Measurements from ENCODE around the gene PGBD5.

PGBD5 gene

DNA sequence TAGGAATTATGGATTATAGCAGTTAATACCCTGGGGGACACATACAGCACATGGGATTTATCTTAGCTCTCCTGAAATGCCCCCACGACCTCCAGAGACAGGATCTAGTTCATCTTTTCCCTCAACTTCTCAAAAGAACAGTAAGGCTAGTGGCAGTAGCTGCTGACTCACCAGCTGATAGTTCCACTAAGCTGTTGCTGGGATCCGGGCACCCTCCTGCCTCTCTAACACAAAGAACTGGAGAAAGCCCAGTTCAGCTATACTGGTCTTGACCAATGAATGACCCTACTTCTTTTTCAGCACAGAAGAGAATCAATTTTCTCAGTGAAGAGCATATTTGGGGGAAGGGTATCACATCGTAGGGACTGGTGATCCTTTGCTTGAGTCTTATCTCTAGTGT, 84.1 kb downstream of the PGBD5 start:
- H3K9me3 ChIP-seq (ENCODE audit: severe bottlenecking): no peaks in the 10 kb centered on the region
- TF ChIP-seq, protein P1, sequence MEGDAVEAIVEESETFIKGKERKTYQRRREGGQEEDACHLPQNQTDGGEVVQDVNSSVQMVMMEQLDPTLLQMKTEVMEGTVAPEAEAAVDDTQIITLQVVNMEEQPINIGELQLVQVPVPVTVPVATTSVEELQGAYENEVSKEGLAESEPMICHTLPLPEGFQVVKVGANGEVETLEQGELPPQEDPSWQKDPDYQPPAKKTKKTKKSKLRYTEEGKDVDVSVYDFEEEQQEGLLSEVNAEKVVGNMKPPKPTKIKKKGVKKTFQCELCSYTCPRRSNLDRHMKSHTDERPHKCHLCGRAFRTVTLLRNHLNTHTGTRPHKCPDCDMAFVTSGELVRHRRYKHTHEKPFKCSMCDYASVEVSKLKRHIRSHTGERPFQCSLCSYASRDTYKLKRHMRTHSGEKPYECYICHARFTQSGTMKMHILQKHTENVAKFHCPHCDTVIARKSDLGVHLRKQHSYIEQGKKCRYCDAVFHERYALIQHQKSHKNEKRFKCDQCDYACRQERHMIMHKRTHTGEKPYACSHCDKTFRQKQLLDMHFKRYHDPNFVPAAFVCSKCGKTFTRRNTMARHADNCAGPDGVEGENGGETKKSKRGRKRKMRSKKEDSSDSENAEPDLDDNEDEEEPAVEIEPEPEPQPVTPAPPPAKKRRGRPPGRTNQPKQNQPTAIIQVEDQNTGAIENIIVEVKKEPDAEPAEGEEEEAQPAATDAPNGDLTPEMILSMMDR (IDR thresholded peaks at IDR 0.05; ENCODE audit: low read depth, low read length): no peak
- H3K27ac ChIP-seq: no peak overlapping the region

DNA sequence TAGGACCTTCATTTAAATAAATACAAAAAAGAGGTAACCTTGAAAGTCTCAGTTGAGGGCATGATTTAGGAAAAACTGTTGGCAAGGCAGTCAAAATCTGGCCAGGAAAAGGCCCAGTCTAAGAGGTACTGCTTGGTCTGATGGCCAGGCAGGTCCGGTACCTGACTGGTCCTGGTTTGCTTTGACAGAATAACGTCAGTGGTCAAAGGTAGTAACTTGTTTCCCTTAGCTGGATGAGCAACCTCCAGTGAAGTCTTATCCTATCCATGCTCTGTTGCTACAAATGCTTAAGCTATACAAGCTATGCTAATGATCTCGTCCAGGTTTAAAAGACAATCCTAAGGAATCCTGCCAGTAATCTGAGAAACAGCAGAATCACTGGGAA, 85.0 kb downstream of the PGBD5 start:
- no peak for DNase-seq
- Histone ChIP-seq H3K9me3 (ENCODE audit: severe bottlenecking) (no peaks in the 10 kb centered on the region), H3K36me3 (peaks cover 9% of the 10 kb centered on the region; the same call in 1 of the 2 replicates), H3K4me3 (ENCODE audit: low read depth, low read length) (no peak overlapping the region), H3K27me3 (ENCODE audit: insufficient read depth, low read depth, severe bottlenecking) (no peaks in the 10 kb centered on the region), H3K27ac (no peak overlapping the region)
- TF ChIP-seq, protein P1 (IDR thresholded peaks at IDR 0.05; ENCODE audit: low read depth, low read length): no peak

More for the DNA sequence above, 84.1 kb downstream of the PGBD5 start:
- DNase-seq: peak; percentile 57
- Histone ChIP-seq H3K4me3 (ENCODE audit: low read depth, low read length) (no peak overlapping the region), H3K27me3 (ENCODE audit: insufficient read depth, low read depth, severe bottlenecking) (no peaks in the 10 kb centered on the region), H3K36me3 (peaks cover 6% of the 10 kb centered on the region; the same call in 1 of the 2 replicates)

DNA sequence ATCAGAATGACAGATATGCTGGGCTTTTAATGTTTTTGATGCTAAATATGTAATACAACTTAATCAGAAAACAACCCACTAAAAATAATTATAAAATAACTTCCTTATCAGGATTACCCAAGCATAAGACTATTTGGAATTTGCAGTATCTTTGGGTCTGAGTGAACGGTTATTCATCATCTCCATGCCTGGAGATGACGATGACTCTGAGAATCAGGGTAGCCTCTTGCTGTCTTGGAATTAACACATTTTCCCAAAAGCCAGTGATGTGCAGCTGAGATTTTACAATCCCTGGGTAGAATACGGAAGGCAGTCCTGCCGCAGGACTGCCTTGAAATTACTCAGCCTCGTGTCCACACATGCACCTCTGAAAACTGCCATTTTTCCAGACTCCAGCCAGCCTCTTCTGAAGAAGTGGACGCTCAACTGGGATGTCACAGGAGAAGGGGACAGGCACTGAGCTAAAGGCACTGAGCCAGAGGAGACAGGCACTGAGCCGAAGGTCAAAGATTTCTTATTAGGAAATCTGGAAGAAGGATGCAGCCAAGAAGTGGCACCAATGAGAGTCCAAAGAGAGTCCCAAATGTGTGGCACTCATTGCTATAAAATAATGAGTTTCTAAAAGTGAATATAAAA, 85.5 kb downstream of the PGBD5 start:
- Histone ChIP-seq H3K27ac (no peak overlapping the region), H3K9me3 (ENCODE audit: severe bottlenecking) (no peaks in the 10 kb centered on the region), H3K27me3 (ENCODE audit: insufficient read depth, low read depth, severe bottlenecking) (no peaks in the 10 kb centered on the region), H3K36me3 (peaks cover 9% of the 10 kb centered on the region; the same call in 1 of the 2 replicates), H3K4me3 (ENCODE audit: low read depth, low read length) (no peak overlapping the region)
- no peak for DNase-seq
- TF ChIP-seq, protein P1 (IDR thresholded peaks at IDR 0.05; ENCODE audit: low read depth, low read length): no peak

DNA sequence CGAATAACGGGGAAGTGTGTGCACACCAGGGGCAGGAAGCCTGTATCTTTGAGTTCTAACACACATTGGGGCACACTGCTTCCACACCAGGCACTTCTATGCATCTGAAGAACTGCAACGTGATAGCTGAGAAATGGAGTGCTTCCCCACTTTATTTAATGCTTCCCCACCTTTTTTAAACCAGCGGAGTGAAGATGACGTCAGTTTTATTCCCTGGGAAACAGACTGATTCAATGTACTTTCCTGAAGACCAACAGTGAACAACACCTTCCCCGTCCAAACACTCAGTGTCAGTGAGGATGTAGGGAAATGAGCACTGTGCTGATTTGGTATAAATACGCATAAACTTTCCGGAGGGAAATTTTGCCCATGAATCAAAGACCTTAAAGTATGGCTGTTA, 87.1 kb downstream of the PGBD5 start:
- DNase-seq: no peak
- Histone ChIP-seq H3K27me3 (ENCODE audit: insufficient read depth, low read depth, severe bottlenecking) (no peaks in the 10 kb centered on the region), H3K9me3 (ENCODE audit: severe bottlenecking) (no peaks in the 10 kb centered on the region), H3K36me3 (peaks cover 9% of the 10 kb centered on the region; the same call in 1 of the 2 replicates), H3K27ac (no peak overlapping the region), H3K4me3 (ENCODE audit: low read depth, low read length) (no peak overlapping the region)
- TF ChIP-seq, protein P1 (IDR thresholded peaks at IDR 0.05; ENCODE audit: low read depth, low read length): no peak

DNA sequence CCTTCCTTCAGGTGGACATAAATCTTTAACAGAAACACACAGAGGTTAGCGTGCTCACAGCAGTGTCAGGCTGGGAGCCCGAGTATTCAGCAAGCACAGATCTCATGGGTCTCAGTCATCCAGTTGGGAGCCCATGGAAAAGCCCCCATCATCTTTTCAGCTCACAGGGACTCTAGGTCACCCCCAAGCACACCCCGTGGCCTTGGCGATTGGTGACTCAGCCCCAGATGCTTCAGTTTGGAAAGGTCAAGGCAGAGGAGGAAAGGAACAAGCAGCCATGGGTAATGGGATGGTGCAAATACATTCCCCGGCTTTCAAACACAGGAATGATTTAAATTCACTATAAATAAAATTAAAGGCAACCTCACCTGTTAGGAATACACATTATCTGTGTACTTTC, 88.9 kb downstream of the PGBD5 start:
- no peak for DNase-seq
- no peak overlapping the region for H3K27ac ChIP-seq
- TF ChIP-seq, protein P1 (IDR thresholded peaks at IDR 0.05; ENCODE audit: low read depth, low read length): no peak
- H3K27me3 ChIP-seq (ENCODE audit: insufficient read depth, low read depth, severe bottlenecking): no peaks in the 10 kb centered on the region
- H3K36me3 ChIP-seq: peaks cover 7% of the 10 kb centered on the region
- H3K9me3 ChIP-seq (ENCODE audit: severe bottlenecking): no peaks in the 10 kb centered on the region
- H3K4me3 ChIP-seq (ENCODE audit: low read depth, low read length): no peak overlapping the region
